Stimulated activated CD4-positive, alpha-beta T cell treated with anti-CD3 and anti-CD28 coated beads, Interleukin-4, amount 100 ng/mL, for 48 hours (primary cell): ENCODE data around the gene WDR59.
"Not testable (repeated sequence)": the region's sequence is repeated elsewhere in the genome, so short reads cannot be mapped to it uniquely, and the experiment has no call there.

Source experiments
- DNase-seq, 2 donors: peaks; one replicate each; pipeline ENCODE4 v3.0.0-alpha.2; 2020; ENCODE audit warnings: low read depth in 2 of 2

WDR59 gene, protein sequence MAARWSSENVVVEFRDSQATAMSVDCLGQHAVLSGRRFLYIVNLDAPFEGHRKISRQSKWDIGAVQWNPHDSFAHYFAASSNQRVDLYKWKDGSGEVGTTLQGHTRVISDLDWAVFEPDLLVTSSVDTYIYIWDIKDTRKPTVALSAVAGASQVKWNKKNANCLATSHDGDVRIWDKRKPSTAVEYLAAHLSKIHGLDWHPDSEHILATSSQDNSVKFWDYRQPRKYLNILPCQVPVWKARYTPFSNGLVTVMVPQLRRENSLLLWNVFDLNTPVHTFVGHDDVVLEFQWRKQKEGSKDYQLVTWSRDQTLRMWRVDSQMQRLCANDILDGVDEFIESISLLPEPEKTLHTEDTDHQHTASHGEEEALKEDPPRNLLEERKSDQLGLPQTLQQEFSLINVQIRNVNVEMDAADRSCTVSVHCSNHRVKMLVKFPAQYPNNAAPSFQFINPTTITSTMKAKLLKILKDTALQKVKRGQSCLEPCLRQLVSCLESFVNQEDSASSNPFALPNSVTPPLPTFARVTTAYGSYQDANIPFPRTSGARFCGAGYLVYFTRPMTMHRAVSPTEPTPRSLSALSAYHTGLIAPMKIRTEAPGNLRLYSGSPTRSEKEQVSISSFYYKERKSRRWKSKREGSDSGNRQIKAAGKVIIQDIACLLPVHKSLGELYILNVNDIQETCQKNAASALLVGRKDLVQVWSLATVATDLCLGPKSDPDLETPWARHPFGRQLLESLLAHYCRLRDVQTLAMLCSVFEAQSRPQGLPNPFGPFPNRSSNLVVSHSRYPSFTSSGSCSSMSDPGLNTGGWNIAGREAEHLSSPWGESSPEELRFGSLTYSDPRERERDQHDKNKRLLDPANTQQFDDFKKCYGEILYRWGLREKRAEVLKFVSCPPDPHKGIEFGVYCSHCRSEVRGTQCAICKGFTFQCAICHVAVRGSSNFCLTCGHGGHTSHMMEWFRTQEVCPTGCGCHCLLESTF

DNA sequence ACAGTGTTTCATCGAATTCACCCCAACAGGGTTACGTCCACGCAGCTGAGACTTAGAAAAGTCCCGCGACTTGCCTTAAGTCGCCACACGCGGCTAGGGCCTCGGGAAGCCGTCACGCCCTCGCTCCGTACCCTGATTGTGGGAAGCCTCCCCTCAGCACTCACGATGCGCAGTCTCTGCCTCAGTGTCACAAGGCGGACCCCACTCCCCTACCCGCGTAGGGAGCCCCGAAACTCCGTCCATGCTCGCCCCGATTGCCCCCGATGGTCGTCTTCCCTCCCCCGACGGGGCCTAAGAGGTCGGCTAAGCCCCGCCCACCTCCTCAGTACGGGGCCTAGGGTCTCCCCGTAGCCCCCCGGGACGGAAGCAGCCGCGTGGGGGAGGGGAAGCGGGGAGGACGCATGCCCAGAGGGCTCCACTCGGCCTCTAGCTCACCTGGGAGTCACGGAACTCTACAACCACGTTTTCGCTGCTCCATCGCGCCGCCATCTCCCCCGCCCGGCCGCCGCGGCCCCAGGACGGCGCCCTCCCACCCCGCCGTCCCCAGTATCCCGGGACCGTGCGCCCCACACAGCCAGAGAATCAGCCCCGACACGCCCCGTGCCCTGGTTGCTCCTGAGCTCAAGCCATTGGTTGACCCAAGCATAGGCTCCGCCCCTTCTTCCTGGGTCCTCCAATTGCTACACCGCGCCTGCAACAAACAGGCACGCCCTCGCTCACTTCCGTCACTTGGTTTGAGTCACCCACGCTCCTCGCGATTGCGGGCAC lies at the start of gene WDR59:
Gene WDR59, minus strand, starts transcription at position 595 of the 768 bp plus-strand sequence. Its CDS starts 106 bp downstream, at position 489.
- DNase-seq, result peak; percentile 95 to 99

- no peak for DNase-seq
Measured at GRCh38 chr16:75032655-75033054, 47.7 kb upstream of the WDR59 start.

GRCh38 chr16:75029854-75030253 lies 44.9 kb upstream of the WDR59 start:
- no peak for DNase-seq

DNA sequence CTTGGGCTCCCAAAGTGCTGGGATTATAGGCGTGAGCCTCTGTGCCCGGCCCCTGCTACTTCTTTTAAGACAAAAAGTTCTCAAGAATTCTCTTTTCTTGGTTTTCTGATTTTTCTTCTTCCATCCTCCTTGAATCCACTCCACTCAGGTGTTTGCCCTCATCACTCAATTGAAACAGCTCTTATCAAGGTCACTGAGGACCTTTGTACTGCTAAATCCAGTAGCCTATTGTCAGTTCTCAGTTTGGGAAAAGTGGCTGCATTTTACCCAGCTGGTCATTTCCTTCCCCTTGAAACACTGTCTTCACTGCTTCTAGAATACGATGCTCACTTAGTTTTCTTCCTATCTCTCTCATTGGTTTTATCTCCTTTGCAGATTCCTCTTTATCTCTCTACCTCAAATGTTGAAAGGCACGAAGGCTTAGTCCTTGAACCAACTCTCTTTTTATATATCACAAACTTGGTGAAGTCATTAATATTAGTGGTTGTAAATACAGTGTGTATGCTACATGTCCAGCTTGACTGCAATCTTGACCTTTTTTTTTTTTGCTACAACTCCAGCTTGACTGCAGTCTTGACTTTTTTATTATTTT lies 43.7 kb upstream of the WDR59 start:
- DNase-seq, result no peak

DNA sequence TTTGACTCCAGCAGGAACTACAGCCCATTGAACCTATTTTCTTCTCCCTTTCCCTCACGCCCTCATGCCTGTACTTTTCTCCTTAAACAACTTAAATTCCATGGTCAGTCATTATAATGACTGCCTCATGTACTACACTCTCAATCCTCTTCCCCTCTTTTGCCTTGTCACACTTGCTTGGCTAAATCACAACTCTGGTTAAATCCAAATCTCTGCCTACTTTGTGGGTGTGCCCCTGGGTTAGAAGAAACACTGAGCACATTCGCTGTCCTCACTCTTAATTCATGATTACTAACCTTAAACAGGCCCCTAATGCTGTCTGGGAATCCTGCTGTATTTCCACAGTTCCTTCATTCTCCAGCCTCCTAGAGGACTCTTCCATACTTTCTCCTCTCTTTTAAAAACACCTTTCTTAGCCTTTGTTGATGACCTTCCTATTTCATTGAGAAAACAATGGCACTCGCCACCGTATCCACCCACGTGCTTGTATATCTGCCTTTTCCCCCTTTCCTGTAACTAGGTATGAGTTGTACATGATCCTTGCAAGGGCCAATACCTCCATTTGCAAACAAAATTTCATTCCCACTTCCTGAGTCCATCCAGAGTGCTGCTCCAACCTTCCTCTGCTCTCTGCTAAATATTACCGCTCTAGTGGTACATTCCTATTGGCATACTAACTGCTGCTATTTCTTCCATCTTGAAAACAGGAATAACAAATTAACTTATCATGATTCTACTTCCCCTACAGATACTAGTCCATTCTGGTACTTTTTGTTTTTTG lies 42.8 kb upstream of the WDR59 start:
- DNase-seq, result no peak

DNA sequence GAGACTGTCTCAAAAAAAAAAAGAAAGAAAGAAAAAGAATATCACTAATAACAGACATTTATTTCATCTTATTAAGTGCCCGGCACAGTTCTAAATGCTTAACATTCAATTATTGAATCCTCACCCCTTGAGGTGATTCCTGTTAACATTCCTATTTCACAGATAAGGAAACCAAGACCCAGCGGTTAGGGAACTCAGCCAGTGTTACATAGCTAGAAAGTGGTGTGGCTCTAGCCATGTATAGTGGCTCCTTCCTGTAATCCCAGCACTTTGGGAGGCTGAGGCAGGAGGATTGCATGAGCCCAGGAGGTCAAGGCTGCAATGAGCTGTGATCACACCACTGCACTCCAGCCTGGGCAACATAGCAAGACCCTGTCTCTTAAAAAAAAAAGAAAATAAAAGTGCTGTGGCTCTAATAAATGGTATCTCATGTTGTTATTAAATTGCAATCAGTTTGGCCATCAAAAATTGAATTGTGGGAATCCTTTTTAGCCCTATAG lies 42.0 kb upstream of the WDR59 start:
- DNase-seq, result no peak

DNA sequence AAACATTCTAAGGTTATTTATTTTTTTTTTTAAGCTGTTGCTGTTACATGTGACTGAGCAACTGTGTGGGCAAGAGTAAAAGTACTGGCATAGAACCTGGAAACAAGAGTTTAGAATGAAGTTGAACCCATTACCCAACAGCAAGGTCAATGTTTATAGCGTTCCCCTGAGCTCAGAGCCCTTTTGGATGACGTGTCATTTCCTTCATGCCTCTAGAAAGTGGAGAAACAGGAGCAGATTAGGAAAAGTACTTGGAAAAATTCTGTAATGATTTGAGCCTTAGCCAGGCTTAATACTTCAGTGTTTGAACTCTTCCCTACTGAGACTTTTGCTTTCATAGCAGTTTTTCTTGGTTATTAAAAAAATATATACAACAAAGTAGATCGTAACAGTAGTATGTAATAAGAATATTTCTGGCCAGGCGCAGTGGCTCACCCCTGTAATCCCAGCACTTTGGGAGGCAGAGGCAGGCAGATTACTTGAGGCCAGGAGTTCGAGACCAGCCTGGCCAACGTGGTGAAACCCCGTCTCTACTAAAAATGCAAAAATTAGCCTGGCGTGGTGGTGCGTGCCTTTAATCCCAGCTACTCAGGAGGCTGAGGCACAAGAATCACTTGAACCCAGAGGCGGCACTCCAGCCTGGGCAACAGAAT lies 41.4 kb upstream of the WDR59 start:
- DNase-seq, result not testable (repeated sequence)

GRCh38 chr16:75025761-75026160 lies 40.8 kb upstream of the WDR59 start:
- DNase-seq, result no peak

GRCh38 chr16:75024594-75024993 lies 39.7 kb upstream of the WDR59 start:
- DNase-seq, result no peak

GRCh38 chr16:75024182-75024581 lies 39.3 kb upstream of the WDR59 start:
- DNase-seq, result no peak

- no peak for DNase-seq
Measured at GRCh38 chr16:75023009-75023408, 38.1 kb upstream of the WDR59 start.

- no peak for DNase-seq
Measured at GRCh38 chr16:75022567-75022966, 37.6 kb upstream of the WDR59 start.

DNA sequence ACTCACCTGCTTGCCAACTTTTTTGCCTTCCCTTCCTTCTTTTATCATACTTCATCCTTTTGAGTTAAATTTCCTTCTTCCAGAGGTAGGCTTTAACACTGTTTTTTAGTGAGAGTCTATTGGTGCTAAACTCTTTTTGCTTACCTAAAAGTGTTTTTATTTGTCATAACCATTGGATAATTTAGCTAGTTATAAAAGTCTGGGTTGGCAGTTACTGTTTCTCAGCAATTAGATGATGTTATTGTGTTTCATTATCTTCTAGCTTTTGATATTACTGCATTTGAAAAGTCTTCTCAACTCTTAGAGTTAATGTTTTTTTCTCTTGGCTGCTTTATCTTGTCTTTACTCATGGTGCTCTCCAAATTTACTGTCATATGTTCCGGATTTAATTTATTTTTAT lies 36.5 kb upstream of the WDR59 start:
- no peak for DNase-seq

DNA sequence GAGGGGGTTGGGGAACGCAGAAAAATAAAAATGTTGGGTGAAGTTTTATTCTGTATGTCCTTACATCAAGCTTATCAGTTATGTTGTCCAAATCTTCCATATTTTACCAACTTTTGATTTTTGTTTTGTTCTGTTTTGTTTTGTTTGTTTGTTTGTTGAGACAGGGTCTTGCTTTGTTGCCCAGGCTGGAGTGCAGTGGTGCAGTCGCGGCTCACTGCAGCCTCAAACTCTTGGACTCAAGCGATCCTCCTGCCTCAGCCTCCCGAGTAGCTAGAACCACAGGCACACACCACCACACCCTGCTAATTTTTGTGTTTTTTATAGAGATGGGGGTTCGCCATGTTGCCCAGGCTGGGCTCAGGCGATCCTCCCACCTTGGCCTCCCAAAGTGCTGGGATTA lies 34.7 kb upstream of the WDR59 start:
- DNase-seq, result no peak

DNA sequence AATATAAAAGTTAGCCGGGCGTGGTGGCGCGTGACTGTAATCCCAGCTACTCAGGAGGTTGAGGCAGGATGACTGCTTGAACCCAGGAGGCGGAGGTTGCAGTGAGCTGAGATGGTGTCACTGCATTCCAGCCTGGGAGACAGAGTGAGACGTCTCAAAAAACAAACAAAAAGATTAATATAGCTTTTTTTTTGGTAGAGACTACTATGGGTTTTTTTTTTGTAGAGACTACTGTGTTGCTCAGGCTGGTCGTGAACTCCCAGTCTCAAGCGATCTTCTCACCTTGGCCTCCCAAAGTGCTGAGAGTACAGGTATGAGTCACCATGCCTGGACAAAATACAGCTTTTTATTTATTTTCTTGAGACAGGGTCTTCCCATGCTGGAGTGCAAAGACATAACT lies 34.1 kb upstream of the WDR59 start:
- no peak for DNase-seq

- no peak for DNase-seq
Measured at GRCh38 chr16:75017670-75018525, 33.0 kb upstream of the WDR59 start.

- not testable (repeated sequence) for DNase-seq
Measured at GRCh38 chr16:75016451-75017081, 31.6 kb upstream of the WDR59 start.

- DNase-seq, result no peak
Measured at GRCh38 chr16:75014318-75014717, 29.4 kb upstream of the WDR59 start.
